ENCODE results near the gene ELFN2.

The ELFN2 gene

DNA sequence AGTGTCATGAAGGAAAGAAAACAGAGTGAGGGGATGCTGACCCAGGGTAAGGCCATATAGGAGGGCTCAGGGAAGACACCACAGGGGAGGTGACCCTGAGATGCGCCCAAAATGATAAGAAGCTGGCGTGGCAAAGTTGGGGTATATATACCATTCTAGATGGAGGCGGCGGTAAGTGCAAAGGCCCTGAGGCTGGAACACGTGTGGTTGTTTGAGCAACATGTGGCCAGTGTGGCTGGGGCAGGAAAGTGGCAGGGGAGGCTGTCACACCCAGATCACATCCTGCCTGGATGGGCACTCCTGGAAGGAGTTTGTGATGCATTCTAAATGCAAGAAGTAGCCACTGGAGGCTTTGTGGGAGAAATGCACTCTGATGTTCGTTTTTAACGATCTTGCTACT is 74.8 kb downstream of the ELFN2 start:
- no peak for DNase-seq

DNA sequence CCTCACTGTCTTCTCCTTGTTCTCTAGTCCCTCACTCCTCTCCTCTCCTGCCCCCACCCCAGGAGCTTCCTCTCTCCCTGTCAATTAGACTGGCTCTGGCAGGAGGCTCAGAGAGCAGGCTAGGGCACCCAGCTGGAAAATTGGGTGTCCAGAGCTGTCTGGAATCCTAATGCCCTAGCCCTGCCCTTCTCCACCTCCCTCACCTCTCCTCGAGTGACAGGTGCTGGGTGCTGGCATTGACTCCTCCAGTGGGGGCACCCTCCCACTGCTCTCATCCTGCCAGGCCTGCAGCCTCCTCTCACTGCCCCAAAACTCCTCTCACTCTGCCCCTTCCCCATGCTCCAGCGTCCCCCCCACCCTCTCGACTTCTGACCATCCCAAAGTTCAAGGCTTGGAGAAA is 76.0 kb downstream of the ELFN2 start:
- DNase-seq = no peak

DNA sequence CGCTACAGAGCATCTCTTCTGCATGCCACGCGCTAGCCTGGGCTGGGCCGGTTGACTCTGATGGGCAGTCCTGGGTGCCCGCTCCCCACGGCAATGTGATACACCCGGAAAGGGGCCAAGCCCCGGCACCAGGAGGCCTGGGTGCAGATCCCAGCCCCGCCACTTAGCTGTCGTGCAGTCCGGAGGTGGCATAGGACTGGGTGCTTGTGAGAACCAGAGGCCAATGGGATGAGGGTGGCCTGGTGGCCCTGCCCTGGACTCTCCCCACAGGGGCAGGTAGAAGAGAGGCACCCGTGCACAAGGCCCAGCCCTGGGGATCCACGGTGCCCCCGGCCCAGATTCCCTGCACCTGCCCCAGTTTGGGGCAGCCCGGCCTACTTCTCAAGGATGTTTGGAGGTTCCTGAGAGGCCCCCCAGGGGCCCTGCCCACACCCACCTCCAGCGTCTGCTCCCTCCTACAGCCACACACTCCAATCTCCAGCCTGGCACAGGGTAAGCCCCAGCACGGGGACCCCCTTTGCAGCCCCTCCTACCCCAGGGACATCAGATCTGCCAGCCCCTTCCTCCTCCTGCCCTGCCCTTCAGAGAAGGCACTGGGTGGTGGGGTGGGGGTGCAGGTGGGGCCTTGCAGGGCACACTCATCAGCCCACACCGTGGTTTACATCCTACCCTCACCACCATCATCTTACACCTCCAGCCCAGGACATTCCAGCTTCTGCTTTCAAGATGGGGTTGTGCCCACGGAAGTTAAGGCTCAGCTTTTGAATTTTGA is 78.0 kb downstream of the ELFN2 start:
- no peak for DNase-seq

DNA sequence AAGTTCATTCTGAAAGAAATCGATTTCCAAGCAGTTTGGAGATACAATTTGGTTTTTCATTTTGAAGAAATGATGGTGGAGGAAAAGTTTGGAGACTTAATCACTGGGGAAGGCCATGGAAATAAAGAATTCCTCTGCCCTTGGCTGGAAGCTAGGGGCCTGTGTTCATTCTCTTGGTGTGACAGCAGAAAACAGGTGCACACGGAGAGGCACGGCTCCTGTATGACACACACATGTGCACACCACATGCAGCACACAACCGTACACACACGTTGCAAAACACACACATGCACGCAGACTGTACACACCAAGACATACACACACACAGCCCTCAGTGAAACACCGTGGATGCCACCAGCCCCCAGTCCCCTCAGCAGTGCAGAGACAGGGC is 80.8 kb downstream of the ELFN2 start:
- DNase-seq = no peak

DNA sequence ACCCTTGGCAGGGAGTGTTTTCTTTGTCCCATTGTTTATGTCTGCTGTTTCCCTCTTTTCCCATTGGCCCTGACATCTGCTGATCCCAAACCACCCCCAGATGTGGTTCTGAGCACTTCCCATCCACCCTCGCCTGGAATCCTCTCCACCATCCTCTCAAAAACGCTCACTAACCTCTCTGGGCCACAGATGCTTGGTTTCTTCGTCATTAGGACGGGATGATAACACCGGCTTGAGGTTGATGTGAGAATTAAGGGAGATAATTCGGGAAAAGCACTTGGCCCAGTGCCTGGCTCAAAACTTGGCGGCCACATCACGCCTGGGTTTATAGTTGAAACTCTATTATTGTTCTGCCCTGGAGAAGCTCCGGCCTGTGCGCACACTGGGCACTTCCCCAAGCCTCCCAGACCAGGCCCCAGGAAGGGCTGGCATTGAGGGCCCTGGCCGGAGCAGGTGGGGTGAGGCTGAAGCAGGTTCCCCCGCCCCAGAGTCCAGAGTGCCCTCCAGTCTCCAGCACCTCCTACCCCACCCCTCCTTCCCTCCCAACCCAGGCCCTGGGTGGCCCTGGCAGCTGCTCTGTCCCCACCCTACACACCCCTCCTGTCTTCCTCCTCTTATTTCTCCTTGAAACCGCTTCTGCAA is 81.3 kb downstream of the ELFN2 start:
- no peak for DNase-seq

DNA sequence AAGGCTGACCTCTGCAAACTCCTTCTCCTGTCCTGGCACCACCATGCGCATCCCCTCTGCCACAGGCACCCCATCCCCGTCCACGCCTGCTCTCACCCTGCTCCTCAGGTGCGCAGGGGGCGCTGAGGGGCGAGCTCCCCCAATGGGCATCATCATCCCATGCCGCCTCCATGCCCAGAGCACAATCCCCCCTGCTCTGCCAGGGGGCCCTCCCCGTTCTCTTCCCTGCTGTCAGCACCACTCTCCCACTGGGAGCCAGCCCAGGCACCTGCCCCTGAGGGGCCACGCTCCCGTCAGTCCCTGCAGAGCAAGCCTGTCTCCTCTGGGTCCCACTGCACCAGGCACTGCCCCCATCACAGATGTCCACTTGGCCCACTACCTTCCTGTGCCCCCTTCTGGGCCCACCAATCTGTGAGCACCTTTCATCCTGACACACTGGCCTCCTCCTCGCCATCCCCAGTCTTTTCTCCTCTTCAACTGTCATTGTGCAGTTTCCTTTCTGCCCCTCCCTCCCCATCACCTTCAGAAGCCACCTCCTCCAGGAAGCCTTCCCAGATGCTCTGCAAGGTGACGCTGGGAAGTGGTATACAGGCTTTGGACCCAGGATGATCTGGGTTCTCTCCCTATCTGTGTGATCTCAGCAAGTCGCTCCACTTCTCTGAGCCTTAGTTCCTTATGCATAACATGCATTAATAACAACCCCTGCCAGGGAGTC is 82.4 kb downstream of the ELFN2 start:
- DNase-seq = no peak

DNA sequence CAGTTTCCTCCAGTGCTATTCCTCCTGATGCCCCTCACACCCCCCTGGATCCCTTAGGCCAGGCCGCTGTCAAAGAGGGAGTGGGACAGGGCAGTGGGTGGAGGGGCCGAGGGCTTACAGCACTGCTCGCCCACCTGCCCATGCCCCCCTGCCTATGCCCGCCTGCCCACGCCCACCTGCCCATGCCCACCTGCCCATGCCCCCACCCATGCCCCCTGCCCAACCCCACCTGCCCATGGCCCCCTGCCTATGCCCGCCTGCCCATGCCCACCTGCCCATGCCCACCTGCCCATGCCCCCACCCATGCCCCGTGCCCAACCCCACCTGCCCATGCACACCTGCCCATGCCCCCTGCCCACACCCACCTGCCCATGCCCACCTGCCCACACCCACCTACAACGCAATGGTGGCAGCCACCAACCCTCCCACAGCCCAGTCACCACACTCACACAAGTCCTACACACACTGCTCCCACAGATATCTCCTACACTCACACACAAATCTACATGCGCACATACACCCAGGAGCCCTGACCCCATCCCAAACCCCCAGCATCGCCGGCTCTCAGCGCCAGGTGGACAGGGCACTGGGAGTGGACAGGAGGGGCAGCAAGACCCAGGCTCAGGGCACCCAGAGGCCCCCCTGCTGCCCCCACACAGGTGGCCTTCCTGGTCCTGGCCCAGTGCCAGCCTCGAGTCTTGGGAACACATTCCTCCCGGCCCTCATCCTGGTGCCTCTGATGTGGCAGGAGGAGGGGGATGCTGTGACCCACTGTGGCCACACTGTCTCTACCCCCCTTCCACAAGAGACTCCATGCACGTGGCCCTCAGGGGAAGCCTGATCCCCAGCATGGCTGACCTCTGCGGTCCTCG is 83.2 kb downstream of the ELFN2 start:
- DNase-seq = no peak

DNA sequence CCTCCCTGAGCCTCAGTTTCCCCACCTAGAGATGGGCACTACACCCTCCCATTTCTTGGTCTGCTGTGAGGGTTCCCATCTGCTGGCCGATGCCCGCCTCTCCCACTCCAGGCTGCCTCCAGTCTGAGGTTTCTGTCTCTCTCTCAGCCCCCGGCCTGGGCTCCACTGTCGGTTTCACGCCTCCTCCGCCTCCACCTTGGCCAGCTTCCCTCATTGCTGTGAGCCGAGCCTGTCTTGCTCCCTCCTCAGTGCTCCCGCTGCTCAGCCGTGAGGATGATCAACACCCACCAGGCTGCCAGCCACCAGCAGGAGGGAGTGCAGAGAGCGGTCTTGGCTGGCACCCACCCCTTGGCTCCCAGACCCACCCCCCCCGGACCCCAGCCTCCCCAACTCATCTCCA is 83.9 kb downstream of the ELFN2 start:
- no peak for DNase-seq

DNA sequence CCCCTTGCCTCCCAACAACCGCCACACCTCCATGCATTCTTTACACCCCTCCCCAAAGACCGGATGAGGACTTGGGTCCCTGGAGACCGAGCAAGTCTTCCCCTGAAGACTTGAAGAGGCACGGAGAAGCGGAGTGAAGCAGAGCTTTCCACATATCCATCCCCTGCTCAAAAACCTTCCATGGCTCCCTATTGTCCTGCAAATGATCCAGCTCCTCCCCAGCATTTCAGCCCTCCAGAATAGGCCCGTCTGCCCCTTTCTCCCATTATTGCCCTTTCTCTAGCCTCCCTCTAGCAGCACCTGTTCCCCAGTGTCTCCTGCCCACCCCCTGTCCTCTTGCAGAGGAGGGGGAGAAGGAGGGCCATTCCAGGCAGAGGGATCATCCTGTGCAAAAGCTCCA is 85.2 kb downstream of the ELFN2 start:
- DNase-seq = no peak

DNA sequence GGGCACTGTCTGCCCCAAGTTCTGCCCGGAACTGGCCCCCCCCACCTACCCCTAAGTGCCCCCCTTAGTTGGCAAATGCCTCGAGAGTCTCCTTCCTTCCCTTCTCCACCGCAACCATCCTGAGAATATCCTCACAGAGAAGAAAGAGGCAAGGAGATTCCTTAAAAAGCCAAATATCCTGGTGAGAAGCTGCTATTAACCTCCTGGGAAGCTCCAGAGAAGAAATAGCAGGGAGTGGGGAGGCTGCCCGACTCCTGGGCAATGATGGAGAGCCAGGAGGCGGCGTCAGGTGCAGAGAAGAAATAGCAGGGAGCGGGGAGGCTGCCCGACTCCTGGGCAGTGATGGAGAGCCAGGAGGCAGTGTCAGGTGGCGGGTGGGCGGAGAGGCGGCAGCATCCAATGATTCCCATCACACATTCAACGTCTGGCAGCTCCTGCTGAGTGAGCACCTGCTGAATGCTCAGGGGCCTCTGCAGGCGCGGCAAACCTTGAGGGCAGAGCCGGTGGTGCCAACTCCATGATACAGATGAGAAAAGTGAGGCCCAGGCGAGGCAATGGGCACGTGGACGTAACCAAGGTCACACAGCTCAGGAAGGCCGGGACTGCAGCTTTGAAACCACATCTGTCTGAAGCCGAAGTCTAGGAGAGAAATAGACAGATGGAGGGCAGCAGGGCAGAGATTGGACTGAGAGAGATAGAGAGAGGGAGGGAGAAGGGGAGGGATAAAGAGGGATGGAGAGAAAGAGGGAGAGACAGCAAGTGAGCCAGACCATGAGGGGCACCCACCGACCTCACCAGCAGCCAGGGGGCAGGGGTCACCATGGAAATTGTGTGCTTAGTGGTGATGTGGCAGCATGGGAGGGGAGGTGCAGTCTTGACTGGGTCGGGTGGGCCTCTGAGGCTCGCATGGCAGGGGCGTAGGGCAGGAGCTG is 86.7 kb downstream of the ELFN2 start:
- DNase-seq = no peak

DNA sequence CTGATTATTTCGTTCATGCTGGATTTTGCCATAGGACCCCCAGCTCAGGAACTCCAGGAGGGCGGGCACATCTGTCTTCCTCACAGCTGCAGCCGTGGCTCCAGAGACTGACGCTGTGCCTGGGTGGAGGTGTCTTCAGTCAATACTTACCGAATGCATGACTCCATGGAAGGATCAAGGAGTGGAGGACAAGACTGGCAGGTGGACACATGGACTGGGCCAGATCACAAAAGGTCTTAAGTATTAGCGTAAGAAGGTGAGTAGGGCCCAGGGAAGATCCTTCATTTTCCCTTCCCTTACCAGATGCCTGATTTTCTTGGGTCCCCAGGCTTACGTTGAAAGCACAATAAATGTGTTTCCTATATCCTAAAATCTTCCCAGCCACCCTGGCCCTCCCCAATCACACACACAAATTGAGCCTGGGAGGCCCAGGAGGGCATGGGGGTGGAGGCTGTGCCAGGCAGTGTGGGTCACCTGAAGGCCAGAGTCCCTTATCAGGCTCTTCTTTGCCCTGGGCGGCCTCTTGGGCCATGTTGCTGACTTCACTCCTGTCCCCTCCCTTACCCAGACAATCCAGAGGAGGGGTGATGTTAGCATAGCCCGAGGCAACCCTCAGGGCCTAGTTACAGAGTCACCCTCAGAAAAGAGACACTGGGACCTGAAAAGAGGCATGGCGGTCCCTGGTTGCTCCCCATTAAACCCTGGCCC is 88.6 kb downstream of the ELFN2 start:
- DNase-seq = no peak

DNA sequence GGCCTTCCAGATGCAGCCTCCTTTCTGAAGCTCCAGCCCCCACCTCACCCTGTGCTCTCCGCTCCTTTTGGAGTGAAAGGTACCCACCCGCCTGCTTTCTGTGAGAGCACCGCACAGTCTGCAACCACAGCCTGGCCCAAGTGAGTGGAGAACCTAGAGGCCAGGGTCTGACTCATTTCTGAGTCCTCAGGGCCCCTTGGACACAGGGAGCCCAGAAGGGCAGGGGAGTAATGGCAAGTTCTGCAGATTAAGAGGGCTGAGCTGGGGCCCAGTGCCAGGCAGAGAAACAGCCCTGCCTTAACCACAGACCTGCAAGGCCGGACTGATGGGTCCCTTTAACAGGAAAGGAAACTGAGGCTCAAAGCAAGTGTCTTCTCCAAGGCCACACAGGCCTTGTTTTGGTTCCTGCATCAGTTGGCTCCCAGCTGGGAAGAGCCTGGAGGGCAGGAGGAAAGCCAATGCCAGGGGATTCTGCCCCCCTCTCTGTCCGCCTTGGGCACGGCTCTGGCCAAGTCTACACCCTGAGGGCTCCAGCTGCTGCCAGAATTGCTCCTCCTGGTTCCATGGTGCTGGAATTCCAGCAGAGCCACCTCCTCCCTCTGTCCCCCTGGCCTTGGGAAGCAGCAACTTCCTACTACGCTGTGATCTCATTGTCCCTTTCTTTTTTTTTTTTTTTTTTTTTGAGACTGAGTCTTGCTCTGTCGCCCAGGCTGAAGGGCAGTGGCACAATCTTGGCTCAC is 89.9 kb downstream of the ELFN2 start:
- DNase-seq = no peak

DNA sequence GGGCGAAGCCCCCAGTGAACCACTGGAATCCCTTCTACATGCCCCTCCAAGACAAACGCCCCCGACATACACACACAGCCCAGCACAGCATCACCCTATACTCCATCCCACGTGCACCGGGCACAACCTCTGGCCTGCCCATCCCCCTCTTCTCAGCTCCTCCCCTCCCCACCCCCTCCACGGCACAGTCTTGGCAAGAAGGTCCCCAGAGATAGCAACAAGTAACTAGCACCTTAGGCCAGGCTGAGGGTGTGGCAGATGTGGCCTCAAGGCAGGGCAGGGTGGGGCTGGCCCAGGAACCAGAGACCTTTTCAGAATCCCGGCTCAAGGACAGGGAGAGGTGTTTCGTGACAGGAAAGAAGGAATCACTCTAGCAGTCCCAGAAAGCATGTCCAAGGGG is 90.7 kb downstream of the ELFN2 start:
- no peak for DNase-seq

DNA sequence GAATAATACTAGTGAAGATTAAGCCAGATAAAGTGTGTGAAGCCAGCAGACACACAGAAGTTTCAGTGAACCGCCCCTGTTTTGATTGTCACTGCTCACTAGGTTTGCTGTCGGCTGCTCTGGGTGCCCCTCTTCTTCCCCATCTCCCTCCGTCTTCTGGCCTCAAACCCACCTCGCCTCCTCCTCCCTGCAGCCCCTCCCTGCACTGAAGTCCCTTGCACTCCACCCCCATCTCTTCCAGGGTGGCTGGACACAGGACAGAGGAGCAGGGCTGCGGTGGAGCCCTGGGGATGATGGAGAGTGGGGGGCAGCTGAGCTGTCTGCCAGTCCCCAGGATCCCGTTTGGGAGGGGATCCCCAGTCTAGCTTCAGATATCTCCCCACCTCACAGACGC is 91.5 kb downstream of the ELFN2 start:
- DNase-seq = no peak

DNA sequence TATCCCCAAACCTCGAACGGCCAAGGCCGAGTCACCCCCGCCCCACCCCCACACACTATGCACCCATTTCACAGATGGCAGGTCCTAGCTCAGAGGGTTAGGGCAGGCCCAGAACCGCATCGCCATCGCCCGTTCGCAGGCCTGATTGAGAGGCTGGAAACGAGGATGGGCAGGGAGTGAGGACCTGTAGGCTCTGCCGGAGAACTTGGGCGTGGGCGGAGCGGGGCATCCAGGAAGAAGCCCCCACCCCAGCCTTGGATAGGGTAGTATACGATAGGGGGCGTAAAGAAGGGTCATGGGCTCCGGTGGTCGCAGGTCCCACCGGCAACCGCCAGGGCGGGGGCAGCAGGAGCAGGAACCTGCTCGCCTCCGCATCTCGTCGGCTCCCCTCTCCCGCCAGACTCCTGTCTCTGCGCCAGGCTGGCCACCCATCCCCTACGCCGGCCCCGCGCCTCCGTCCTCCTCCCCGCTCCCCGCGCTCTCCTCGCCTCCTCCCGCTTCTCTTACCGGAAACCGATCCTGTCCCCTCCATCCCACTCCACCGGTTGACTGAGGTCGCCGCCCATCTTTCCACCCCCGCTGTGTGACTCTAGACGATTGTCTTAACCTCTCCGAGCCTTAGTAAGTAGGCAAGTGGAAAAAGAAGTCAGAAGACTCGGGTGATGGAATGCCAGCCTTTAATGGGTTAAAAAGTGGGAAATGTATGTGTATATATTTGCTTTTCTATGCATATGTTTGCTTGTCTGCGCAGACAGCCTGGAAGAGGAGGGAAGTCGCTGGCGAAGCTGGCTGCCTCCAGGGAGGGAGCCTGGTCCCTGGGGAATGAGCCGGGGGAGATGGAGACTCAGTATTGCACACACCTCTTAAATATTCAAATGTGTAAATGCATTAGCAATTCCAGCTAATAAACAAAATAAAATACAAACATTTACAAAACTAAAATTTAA is 92.1 kb downstream of the ELFN2 start:
- DNase-seq = no peak

DNA sequence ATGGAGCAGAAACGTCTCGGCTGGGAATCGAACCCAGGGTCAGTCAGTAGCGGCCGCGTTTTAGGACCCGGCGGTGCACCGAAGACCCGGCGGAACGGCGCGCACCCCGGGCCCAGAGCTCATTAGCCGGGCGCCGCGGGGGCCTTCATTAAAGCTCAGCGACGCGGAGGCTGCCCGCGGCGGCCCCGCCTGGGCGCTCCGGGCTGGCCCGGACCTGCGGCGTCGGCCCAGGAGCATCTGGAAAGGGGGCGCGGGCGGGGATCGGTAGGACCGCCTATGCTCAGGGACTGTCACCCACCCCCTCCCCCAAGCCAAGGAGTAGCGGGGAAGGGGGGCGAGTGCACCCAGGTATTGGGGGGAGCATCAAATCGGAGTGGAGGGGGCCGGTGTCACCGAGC is 92.8 kb downstream of the ELFN2 start:
- no peak for DNase-seq

DNA sequence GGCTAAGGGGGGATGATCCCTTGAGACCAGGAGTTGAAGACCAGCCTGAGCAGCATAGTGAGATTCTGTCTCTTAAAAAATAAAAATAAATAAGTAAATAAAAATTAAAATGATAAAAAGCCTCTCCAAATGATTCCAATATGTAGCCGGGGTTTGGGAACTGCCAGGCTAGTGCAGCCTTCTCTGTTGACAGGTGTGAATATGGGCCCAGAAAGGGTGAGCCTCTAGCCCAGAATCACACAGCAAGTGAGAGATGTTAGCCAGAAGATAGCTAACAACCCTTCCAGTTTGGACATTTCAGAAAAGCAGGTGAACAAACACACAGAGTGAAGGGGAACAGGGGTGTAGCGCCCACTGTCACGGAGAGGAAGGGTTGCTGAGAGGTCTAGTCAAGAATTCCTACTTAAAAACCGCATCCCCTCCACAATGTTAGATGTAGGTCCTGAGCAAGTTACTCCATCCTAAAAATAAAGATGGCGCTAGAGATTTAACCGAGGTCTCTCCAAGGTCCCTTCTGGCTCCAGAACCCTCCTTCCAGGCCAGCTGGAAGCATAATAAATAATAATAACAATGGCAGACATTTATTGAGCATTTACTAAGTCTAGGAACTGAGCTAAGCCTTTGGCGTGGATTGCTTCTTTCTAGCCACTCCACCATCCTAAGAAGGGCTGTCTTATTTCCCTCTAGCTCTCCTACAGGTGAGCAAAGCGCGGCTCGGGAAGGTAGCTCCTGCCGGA is 93.4 kb downstream of the ELFN2 start:
- no peak for DNase-seq

DNA sequence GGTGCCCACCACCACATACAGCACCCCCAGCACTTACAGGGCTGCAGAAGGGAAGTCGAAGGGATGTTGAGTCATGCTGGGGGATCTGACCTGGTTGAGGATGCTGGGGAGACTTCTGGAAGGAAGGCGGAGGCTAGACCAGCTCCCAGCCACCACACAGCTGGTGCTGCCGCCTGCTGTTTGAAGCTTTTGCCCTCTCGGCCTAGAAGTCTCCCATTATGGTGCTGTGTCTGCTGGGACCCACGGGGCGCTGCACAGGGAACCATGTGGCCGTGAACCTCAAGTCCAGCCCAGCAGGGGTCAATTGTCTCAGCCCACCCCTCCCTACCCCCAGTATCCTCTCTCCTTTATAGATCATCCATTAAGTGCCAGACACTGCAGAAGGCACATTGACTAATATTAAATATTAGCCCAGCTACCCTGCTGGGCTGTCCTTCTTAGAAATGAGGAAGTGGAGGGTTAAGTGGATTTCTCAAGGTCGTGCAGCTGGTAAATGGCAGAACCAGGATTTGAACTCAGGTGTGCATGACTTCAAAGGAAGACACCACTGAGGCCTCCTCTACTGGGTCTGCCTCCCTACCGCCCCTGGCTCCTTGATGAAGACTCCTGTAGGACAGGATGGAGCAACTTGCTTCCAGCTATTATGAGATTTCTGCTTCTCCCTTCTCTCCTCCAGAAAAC is 95.3 kb downstream of the ELFN2 start:
- no peak for DNase-seq

Data from activated effector memory CD4-positive, alpha-beta T cell treated with anti-CD3 and anti-CD28 coated beads, Interleukin-2, amount 50 U/mL, for 16 hours (primary cell).